Mesothelial cell of epicardium (in vitro differentiated cells): ENCODE data around the gene CTXND1. TPM values are rescaled to one million over a fixed set of nuclear protein-coding genes. Genes with fewer than 3 reads are reported as not detected.

Source experiments
- DNase-seq, 2 experiments: peaks; one replicate each; pipeline ENCODE4 v3.0.0; 2021; ENCODE audit warnings: low spot score in 2 of 2; ENCODE audit not compliant: unreplicated experiment in 2 of 2
- H3K27ac Mint-ChIP-seq: 2 replicates; pipeline ENCODE4 v1.8.0; 2021; ENCODE audit warnings: mixed read lengths
- H3K27me3 Mint-ChIP-seq: 2 replicates; pipeline ENCODE4 v1.8.0; 2021; ENCODE audit warnings: low read depth, mixed read lengths
- H3K36me3 Mint-ChIP-seq: 2 replicates; pipeline ENCODE4 v1.8.0; 2021; ENCODE audit warnings: mixed read lengths
- H3K4me1 Mint-ChIP-seq: 2 replicates; pipeline ENCODE4 v1.8.0; 2021; ENCODE audit warnings: mixed read lengths
- H3K4me3 Mint-ChIP-seq: 2 replicates; pipeline ENCODE4 v1.8.0; 2021; ENCODE audit warnings: mild to moderate bottlenecking, moderate library complexity, mixed read lengths
- H3K9me3 Mint-ChIP-seq: 2 replicates; pipeline ENCODE4 v1.8.0; 2021; ENCODE audit warnings: mixed read lengths
- total RNA-seq: library from RNA; stranded (reverse); gene quantifications from 3 replicates; pipeline ENCODE4 v1.2.1, GENCODE V29; 2021
- TF ChIP-seq, protein P1 (sequence below): fragments of 200-600 bp; sonication (generic); IDR thresholded peaks from one replicate; pipeline ENCODE4 v1.5.0; 2021; ENCODE audit warnings: antibody characterized with exemption; ENCODE audit not compliant: unreplicated experiment

Gene CTXND1
- total RNA-seq, 1 donor from 2014 or later, result not detected

DNA sequence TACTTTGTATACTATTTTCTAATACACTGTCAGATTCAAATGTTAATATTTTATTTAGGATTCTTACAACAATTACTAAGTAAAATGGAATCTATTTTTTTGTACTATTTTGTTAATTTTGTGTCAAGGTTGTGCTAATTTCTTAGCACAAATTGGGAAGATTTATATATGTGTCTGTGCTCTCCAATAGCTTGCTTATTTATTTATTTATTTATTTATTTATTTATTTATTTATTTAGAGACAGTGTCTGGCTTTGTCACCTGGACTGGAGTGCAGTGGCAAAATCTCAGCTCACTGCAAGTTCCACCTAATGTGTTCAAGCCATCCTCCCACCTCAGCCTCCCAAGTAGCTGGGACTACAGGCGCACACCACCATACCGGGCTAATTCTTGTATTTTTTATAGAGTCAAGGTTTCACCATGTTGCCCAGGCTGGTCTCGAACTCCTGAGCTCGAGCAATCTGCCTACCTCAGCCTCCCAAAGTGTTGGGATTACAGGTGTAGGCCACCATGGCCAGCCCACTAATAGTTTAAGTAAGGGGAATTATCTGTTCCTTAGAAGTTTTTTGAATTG lies 34.6 kb downstream of the CTXND1 start:
- Mint-ChIP-seq H3K36me3 (no peaks in the 10 kb centered on the region), H3K4me1 (no peaks in the 10 kb centered on the region), H3K9me3 (peaks cover 17% of the 10 kb centered on the region), H3K4me3 (no peak overlapping the region), H3K27me3 (peaks cover 4% of the 10 kb centered on the region), H3K27ac (no peak overlapping the region)
- DNase-seq, result no peak
- TF ChIP-seq, protein P1, sequence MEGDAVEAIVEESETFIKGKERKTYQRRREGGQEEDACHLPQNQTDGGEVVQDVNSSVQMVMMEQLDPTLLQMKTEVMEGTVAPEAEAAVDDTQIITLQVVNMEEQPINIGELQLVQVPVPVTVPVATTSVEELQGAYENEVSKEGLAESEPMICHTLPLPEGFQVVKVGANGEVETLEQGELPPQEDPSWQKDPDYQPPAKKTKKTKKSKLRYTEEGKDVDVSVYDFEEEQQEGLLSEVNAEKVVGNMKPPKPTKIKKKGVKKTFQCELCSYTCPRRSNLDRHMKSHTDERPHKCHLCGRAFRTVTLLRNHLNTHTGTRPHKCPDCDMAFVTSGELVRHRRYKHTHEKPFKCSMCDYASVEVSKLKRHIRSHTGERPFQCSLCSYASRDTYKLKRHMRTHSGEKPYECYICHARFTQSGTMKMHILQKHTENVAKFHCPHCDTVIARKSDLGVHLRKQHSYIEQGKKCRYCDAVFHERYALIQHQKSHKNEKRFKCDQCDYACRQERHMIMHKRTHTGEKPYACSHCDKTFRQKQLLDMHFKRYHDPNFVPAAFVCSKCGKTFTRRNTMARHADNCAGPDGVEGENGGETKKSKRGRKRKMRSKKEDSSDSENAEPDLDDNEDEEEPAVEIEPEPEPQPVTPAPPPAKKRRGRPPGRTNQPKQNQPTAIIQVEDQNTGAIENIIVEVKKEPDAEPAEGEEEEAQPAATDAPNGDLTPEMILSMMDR, result no peak

- TF ChIP-seq, protein P1, result no peak
- H3K9me3 Mint-ChIP-seq, result peaks cover 18% of the 10 kb centered on the region
- H3K36me3 Mint-ChIP-seq, result no peaks in the 10 kb centered on the region
- H3K4me3 Mint-ChIP-seq, result no peak overlapping the region
- H3K4me1 Mint-ChIP-seq, result no peaks in the 10 kb centered on the region
- H3K27ac Mint-ChIP-seq, result no peak overlapping the region
- DNase-seq, result no peak
- peaks cover 4% of the 10 kb centered on the region for H3K27me3 Mint-ChIP-seq
Measured at GRCh38 chr15:80216911-80217310, 35.1 kb downstream of the CTXND1 start.

DNA sequence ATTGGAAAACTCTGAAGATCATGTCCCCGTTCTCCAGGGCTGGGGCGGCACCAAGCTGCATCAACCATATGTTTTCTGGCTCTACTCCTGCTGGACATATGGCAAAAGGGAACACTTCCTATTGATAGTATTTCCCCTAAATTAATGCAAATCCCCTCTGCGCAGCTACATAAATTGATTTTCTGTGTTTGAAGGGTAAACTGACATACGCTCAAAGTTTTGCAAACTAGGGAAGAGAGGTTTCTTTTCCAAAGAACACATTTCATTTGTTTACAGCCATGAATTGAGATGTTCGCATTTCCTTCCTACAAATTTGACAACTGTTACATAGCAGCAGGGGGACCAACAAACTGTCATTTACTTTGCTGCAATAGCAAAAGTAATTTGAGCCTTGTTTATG lies 35.9 kb downstream of the CTXND1 start:
- DNase-seq, result no peak
- H3K27me3 Mint-ChIP-seq, result peaks cover 4% of the 10 kb centered on the region
- H3K4me1 Mint-ChIP-seq, result no peaks in the 10 kb centered on the region
- H3K36me3 Mint-ChIP-seq, result no peaks in the 10 kb centered on the region
- H3K4me3 Mint-ChIP-seq, result no peak overlapping the region
- H3K27ac Mint-ChIP-seq, result no peak overlapping the region
- peaks cover 18% of the 10 kb centered on the region for H3K9me3 Mint-ChIP-seq
- TF ChIP-seq, protein P1, result no peak

- Mint-ChIP-seq H3K9me3 (peaks cover 18% of the 10 kb centered on the region), H3K36me3 (no peaks in the 10 kb centered on the region), H3K27ac (no peak overlapping the region), H3K27me3 (peaks cover 4% of the 10 kb centered on the region), H3K4me1 (no peaks in the 10 kb centered on the region), H3K4me3 (no peak overlapping the region)
- TF ChIP-seq, protein P1, result no peak
- no peak for DNase-seq
Measured at GRCh38 chr15:80214910-80215309, 37.1 kb downstream of the CTXND1 start.

- no peaks in the 10 kb centered on the region for H3K36me3 Mint-ChIP-seq
- TF ChIP-seq, protein P1, result no peak
- H3K27me3 Mint-ChIP-seq, result peaks cover 1% of the 10 kb centered on the region
- no peak overlapping the region for H3K4me3 Mint-ChIP-seq
- H3K9me3 Mint-ChIP-seq, result peaks cover 18% of the 10 kb centered on the region
- peaks cover 4% of the 10 kb centered on the region for H3K4me1 Mint-ChIP-seq
- no peak overlapping the region for H3K27ac Mint-ChIP-seq
- no peak for DNase-seq
Measured at GRCh38 chr15:80211976-80212375, 40.0 kb downstream of the CTXND1 start.
